DMS53 treated with DMSO at 0.1 percent for 48 hours (cell line): ENCODE measurements around the gene TSPAN19.
"Not testable (repeated sequence)": the region's sequence is repeated elsewhere in the genome, so short reads cannot be mapped to it uniquely, and the experiment has no call there.

Experiments
- DNase-seq: peaks from one replicate; lab custom pipeline; 2025; ENCODE audit not compliant: unreplicated experiment; lab: John Stamatoyannopoulos, UW

Gene TSPAN19

DNA sequence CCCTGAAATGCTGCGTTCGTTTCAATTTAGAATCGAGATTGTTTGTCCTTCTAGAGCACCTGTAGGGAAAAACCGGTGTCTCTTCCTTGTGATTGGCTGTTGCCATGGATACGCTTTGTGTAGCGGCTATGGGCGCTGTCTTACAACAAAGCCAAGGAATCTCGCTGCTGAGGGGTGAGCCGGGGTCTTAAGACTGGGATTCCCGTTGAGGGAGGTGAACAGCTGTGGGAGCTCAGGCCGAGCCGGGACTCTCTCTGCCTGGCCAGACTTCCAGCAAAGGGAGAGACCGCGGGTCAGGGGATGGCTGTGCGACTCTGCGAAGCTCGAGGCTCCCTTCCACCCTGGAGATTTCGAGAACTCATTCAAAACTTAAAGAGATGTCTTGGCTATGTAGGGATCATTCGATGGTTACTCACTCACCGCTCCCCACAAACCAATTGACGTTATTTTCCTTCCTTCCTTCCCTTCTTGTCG is at the start of gene TSPAN19, which contains the start of gene LRRIQ1:
Gene TSPAN19 (minus strand): TSS at position 44 of the 474 bp plus-strand sequence. CDS start 6,331 bp downstream, outside the sequence.
Gene LRRIQ1 (plus strand): TSS at position 118 of the 474 bp plus-strand sequence. CDS start 1,826 bp downstream, outside the sequence.
- peak; percentile 92 for DNase-seq

DNA sequence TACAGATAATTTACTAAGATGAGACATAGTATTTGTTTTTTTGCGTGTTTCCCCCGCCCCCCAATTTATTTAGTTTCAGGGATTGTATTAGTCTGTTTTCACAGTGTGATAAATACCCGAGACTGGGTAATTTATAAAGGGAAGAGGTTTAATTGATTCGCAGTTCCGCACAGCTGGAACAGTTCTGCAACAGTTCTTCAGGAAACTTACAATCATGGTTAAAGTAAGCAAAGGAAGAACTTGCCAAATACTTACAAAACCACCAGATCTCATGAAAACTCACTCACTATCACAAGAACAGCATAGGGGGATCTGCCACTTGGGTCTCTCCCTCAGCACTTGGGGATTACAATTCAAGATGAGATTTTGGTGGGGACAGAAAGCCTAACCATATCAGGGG is 49.0 kb upstream of the TSPAN19 start:
- DNase-seq, result no peak

DNA sequence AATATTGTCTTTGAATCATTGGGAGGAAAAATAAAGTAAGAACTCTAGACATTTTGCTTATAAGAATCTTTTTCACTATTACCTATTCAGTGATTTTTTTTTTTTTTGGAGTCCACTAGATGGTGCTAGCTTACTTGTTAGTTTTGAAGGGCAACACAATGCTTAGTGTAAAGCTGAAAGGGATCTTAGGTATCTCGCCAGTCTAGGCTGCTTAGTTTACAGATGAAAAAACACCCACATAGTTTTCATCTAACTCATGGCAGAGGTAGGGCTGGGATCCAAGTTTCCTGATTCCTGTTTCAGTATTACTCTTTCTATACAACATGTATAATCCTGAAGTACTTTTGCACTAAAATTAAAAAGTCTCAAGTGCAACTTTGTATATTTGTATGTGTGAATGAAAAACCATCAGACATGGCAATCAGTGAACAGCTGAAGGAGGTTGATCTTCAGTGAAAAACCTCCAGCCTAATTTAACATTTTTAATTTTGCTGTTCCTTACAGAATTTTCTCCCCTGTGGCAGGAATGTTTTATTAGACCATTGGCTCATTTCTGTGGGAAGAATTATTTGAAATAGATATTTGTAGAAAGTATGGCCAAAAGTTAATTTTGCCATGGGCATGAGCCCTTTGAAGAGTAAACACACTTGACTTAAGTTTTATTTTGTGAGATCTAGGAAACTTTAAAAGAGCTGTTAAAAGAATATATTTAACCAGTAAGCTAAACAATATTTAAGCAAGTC is 40.8 kb upstream of the TSPAN19 start:
- peak; percentile 87 for DNase-seq

GRCh38 chr12:85072826-85073225 is 36.7 kb upstream of the TSPAN19 start:
- no peak for DNase-seq

GRCh38 chr12:85065837-85066482 is 29.9 kb upstream of the TSPAN19 start:
- DNase-seq, result no peak

DNA sequence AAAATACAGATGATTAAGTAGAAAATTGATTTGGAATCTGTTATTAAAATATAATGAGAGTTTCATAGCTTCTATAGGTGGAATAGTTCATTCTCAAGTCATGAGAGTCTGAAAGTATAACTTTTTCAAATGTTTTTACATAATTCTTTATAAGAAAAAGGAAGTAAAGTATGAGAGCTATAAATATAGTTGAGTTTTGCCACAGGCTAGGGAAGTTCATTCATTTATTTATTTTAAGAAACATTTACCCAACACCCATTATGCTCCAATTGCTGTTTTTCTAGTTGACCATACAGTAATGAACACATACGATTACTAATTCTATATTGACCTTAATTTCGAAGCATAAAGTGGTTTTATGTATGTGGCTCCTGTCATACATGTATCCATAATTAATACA is 24.8 kb upstream of the TSPAN19 start:
- DNase-seq, result no peak

- no peak for DNase-seq
Measured at GRCh38 chr12:85059594-85059993, 23.5 kb upstream of the TSPAN19 start.

DNA sequence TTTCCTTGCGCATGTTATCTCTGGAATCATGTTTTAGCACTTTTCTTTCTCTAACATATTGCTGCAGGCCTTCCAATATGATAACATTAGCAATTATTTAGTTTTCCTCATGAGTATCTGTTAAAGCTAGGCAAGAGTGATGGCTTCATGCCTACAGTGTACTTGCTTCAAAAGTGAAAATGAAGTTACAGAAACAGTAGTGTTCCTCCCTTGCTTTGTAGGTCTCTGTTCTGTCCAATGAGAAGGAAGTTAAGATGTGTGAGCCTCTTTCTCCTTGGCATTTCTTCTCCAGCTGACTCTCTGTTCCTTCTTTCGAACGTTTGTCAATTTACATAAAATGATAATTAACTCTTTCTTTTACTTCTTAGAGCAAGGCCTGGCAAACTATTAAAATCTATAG is 22.3 kb upstream of the TSPAN19 start:
- no peak for DNase-seq

DNA sequence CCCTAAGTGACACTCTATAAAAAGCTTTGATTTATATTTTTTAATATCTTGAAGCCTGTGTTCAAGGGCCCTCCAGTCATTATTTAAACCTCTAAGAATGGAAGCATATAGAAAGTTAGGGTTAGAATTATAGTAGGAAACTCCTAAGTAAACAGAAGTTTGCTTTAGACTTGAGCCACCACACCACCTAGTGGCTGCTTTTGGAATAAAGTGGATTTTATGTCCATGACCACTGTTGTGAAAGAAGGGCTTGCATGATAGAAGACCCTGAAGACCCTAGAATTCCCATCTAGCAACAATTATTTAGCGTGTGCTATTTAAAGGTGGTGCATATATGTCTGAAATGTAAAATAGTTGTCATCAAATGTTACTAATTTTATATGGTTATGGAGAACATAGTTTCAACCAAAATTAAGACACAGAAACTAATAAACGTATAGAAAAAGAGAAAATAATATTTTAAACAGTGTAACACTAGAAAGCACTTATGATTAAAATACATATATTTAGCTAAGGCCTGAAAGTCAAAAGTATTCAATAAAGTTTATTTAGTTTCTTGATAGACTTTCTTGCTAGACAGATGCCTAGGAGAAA is 21.4 kb upstream of the TSPAN19 start:
- peak; percentile 44 for DNase-seq

GRCh38 chr12:85043829-85044228 is 7.8 kb upstream of the TSPAN19 start:
- DNase-seq, result no peak

GRCh38 chr12:85041395-85041794 is 5.3 kb upstream of the TSPAN19 start:
- no peak for DNase-seq

DNA sequence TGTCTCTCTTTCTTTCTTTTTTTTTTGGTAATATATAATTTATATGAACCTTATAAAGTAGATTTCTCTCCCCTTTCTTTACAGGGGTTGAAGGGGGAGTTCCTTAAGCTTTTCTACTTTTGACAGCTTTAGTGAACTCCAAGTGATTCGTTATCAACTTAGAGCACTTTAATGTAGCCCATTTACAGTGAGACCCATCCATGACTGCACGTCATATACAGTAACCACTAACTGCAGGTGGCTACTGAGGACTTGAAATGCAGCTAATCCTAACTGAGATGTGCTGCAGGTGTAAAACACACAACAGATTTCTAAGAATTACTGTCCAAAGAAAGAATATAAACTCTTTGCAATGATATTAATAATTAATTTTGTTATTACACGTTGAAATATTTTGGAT is 656 bp upstream of the TSPAN19 start:
- peak; percentile 34 for DNase-seq

DNA sequence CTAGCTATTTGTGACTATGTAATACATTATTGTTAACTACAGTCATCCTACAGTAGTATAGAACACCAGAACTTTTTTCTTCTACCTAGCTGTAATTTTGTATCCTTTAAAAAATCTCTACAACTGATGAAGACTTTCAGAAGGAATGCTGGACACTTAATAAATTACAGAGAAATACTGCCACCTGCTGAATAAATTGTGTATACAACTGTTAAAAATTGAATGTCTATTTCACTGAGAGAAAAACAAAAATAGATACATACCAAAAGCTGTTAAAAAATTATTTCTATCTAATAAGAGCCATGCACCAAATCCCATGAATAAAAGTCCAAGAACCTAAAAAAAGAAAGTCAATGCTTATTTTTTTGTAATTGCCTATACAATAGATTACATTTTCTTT is 6.6 kb downstream of the TSPAN19 start:
- peak; percentile 59 for DNase-seq

- no peak for DNase-seq
Measured at GRCh38 chr12:85018098-85018497, 18.0 kb downstream of the TSPAN19 start.

GRCh38 chr12:85017618-85018017 is 18.5 kb downstream of the TSPAN19 start:
- no peak for DNase-seq

- no peak for DNase-seq
Measured at GRCh38 chr12:85017133-85017532, 18.9 kb downstream of the TSPAN19 start.

DNA sequence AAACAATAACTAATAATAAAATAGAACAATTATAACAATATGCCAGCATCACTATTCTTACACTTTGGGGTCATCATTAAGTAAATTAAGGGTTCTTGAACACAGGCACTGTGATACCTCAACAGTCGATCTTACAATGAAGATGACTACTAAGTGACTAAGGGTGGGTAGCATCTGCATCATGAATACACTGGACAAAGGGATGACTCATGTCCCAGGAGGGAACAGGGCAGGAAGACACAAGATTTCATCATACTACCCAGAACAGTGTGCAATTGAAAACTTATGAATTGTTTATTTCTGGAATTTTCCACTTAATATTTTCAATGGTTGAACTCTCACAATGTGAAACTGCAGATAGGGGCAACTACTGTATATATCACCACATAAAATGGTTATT is 19.7 kb downstream of the TSPAN19 start:
- DNase-seq, result peak; percentile 41

DNA sequence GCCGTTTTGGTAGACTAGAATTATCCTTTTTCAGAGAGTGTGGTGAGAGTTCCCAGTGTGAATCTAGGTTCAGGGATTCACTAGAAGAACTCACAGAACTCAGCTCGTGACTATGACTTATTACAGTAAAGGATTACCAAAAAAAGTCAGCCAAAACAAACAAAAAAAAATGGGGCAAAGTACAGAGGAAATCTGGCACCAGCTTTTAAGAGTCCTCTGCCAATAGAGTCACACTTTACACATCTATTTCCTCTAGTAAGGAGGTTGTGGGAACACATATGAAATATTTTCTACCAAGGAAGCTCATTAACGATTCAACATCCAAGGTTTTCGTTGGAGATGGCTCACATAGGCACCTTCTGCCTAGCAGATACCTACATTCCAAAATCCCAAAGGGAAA is 28.2 kb downstream of the TSPAN19 start:
- no peak for DNase-seq

- DNase-seq, result no peak
Measured at GRCh38 chr12:85006206-85006605, 29.9 kb downstream of the TSPAN19 start.

- no peak for DNase-seq
Measured at GRCh38 chr12:85005615-85006014, 30.5 kb downstream of the TSPAN19 start.

GRCh38 chr12:85005047-85005446 is 31.0 kb downstream of the TSPAN19 start:
- DNase-seq, result not testable (repeated sequence)

DNA sequence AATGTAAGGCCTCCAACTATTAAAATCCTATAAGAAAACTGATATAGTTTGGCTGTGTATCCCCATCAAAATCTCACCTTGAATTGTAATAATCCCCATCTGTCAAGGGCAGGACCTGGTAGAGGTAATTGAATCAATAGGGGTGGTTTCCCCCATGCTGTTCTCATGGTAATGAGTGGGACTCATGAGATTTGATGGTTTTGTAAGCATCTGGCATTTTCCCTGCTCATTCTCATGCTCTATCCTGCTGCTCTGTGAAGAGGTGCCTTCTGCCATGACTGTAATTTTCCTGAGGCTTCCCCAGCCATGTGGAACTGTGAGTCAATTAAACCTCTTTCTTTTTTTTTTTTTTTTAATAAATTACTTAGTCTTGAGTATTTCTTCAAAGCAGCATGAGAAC is 31.9 kb downstream of the TSPAN19 start:
- DNase-seq, result no peak
